HG03457 (cell line): Measurements from ENCODE around the gene PTGES2.
"Not testable (repeated sequence)": the region's sequence is repeated elsewhere in the genome, so short reads cannot be mapped to it uniquely, and the experiment has no call there.

Experiments
- ATAC-seq: cut with Tn5 transposase; IDR thresholded peaks from one replicate; pipeline ENCODE4 v1.9.1; 2021; ENCODE audit warnings: moderate number of reproducible peaks; ENCODE audit not compliant: unreplicated experiment

PTGES2 gene

GRCh38 chr9:128092199-128092977 lies 35.1 kb downstream of the PTGES2 start:
- no peak for ATAC-seq

- ATAC-seq = no peak
Measured at GRCh38 chr9:128091571-128091970, 36.0 kb downstream of the PTGES2 start.

GRCh38 chr9:128091144-128091543 lies 36.4 kb downstream of the PTGES2 start:
- no peak for ATAC-seq

GRCh38 chr9:128089299-128089698 lies 38.2 kb downstream of the PTGES2 start:
- ATAC-seq = no peak

- ATAC-seq = no peak
Measured at GRCh38 chr9:128088253-128088945, 39.1 kb downstream of the PTGES2 start.

GRCh38 chr9:128087262-128087661 lies 40.3 kb downstream of the PTGES2 start:
- ATAC-seq = no peak

DNA sequence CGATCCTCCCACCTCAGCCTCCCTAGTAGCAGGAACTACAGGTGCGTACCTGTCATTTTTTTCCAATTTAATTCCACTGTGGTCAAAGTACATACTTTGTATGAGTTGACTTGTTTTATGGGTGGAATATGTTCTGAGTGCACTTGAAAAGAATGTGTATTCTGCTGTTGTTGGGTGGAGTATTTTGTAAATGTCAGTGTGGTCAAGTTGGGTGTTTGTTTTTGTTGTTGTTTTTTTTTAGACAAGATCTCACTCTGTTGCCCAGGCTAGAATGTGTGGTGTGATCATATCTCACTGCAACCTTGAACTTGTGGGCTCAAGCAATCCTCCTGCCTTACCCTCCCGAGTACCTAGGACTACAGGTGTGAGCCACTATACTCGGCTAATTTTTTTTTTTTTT lies 41.6 kb downstream of the PTGES2 start:
- ATAC-seq = no peak

DNA sequence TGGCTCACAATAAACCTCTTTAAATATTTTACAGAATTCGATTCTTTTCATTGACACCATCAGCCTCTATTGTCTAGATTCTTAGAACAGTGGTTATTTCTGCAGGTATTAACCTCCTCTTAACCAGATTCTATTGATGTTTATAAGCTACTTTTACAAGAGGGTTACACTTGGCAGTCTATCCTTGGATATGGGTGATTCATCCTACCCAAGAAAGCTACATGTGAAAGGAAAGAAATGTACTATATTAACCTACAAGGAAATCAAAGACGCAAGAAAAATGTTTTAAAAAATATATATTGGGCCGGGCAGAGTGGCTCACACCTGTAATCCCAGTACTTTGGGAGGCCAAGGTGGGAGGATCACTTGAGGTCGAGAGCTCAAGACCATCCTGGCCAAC lies 42.8 kb downstream of the PTGES2 start:
- ATAC-seq = no peak

- ATAC-seq = no peak
Measured at GRCh38 chr9:128082151-128082550, 45.4 kb downstream of the PTGES2 start.

DNA sequence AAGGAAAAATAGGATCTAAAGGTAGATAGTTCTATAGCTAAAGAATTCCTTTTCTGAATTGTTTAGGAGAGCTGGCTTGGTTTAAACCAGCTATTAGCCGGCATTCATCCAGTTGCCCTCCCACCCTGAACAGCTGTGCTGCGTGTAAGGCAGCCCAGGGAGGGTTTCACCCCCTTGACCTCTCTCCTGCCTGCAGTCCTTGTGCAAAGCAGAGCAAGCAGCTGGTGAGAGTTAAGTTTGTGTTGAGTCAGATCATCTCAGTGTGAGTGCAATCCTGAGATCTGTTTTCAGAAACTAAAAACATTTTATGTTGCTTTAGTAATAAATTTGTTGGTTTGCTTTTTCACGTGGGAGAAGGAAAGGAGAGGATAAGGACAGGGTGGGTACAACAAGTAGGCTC lies 46.5 kb downstream of the PTGES2 start:
- ATAC-seq = no peak

GRCh38 chr9:128080206-128080605 lies 47.3 kb downstream of the PTGES2 start:
- no peak for ATAC-seq

GRCh38 chr9:128078504-128079434 lies 48.8 kb downstream of the PTGES2 start:
- no peak for ATAC-seq

- ATAC-seq = no peak
Measured at GRCh38 chr9:128077847-128078503, 49.6 kb downstream of the PTGES2 start.

DNA sequence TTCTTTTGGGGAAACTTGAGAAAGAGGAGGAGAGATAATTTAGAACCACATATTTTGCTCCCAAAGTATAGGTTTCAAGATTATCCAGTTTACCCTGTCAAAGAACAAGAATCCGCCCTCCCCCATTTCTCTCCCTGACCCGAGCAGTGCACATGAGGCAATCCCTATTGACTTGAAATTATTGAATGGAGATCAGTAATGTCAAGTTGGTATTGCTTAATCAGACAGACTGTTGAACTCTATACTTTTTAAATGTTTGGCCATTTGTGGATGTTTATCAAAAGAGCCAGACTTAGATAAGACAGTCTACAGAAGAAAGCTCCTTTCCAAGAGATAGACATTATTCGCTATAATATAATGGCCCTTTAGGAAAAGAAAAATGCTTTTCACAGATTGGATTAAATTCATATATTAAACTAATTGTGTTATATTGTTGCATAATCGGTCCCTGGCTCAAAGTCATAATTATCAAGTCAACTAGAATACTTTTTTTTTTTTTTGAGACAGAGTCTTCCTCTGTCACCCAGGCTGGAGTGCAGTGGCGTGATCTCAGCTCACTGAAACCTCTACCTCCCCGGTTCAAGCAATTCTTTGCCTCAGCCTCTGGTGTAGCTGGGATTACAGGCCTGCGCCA lies 54.2 kb downstream of the PTGES2 start:
- ATAC-seq = no peak

DNA sequence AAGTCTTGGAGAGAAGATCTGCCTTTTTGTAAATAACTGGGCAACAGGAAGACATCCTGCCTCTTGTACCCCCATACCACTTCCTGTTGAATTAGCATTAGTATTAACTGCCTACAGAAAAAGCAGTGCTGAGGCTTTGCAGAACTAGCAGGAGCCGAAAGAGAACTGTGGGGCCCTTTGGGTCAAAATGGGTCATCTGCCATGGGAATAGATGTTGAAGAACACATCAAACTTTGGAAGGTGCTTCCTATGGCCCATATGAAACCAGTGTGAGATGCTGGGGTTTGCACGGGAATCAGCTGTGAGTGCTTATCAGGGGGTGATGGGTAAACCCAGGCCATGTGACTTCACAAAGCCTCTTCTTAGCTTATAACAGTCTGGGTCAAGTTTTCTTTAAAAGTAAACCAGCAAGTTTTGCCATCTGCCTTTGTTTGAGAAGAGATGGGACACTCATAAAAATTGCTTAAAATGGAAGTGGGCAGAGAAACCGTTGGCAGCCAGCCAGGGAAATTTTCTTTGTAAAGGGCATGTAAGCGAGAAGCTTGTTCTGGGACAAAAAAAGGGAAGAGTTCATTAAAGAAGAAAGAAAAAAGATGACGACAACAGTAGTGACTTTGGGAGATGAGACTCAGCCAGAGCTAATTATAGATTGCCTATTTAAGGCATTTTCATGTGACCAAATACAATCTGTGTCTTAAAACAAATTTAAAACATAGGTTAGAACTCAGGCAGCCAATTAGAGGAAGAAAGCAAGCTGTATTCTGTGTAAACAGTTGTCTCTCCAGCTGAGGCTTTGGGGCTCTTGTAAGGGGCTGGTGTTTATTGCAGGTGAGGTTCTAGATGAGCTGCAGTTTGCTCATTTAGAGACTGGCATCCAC lies 55.1 kb downstream of the PTGES2 start:
- no peak for ATAC-seq

GRCh38 chr9:128071475-128071874 lies 56.1 kb downstream of the PTGES2 start:
- ATAC-seq = not testable (repeated sequence)

DNA sequence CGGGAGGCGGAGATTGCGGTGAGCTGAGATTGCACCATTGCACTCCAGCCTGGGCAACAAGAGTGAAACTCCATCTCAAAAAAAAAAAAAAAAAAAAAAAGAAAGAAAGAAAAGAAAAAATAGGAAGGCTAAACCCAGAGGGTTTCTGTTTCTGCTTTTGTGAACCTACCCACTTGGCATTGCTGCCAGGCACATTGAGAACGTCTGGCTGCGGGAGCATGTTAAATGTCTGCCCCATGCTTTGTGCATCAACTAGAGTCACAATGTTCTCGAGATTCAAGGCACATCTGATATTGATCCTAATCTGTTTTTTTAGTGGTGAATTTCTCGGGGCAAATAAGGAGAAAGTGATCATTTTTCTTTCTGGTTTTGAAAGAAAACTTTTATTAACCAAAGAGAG lies 56.7 kb downstream of the PTGES2 start:
- no peak for ATAC-seq
